GM18868 (cell line): ENCODE data around the gene PPHLN1.
"Not testable (repeated sequence)": the region's sequence is repeated elsewhere in the genome, so short reads cannot be mapped to it uniquely, and the experiment has no call there.

ENCODE experiments used
- ATAC-seq: cut with Tn5 transposase; IDR thresholded peaks from one replicate; pipeline ENCODE4 v1.9.1; 2021; ENCODE audit warnings: mild to moderate bottlenecking, moderate library complexity; ENCODE audit not compliant: unreplicated experiment

The PPHLN1 gene

GRCh38 chr12:42320796-42321195 lies 5.2 kb upstream of the PPHLN1 start:
- ATAC-seq: no peak

DNA sequence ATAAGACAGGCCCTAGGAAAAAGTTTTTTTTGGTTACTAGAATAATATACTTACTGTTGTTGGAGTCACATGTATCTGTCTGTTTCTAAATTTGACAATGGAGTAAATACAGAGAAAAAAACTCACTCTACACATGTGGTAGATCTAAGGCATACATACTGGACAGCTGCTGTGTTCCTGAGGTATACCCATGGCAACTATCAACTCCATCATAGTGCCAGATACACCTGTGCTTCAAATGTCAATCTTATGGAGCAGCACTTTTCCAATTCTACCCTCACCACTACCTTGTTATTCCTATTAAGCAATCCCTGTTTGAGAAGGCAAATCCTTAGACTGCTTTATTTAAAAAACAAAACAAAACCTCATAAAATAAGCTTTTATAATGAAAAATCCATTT lies 3.4 kb upstream of the PPHLN1 start:
- no peak for ATAC-seq

DNA sequence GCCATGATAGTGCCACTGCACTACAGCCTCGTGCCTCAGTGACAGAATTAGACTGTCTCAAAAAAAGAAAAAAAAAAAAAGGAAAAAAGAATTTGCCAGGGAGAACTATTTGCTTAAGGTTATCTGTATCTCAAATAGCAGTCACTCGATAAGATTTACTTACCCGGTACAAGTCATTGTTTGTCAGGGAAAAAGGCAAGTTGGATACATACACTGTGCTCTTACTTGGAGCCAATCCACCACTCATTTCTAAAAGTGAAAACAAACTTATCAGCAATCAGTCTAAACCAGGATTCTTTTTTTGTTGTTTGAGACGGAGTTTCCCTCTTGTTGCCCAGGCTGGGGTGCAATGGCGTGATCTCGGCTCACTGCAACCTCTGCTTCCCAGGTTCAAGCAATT lies 2.1 kb upstream of the PPHLN1 start:
- ATAC-seq: no peak

DNA sequence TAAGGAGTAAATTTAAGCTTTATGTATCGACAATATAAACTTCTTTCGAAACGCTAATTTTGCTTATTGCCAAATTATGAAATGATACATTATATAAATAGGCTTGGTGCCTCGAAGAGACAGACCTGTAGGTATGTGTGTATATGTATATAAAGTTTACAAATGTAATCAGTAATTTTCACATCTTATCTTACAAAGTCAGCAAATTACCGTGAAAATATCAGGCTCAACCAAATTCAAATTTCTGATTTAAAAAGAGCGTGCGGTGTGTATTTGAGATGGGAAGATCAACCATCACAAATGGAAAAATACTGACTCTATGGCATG lies 678 bp upstream of the PPHLN1 start:
- ATAC-seq: no peak

GRCh38 chr12:42326541-42327226 lies 717 bp downstream of the PPHLN1 start:
- ATAC-seq: peak; percentile 19

DNA sequence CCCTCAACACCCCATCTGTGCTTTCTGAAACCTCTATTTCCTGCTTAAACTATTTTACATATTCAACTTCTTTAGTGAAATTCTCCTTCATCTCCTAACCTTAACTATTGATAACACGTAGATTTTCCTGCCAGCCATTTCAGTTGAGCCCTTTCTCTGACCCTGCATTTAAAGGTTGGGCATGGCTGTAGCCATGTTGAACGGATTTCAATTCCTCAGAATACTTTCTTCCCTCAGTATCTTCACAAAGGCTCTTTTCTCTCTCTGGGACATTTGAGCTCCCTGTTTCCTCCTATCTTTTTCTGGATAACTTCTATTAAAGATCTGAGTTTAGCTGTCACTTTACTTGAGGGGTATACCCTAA lies 1.2 kb downstream of the PPHLN1 start:
- ATAC-seq: no peak

DNA sequence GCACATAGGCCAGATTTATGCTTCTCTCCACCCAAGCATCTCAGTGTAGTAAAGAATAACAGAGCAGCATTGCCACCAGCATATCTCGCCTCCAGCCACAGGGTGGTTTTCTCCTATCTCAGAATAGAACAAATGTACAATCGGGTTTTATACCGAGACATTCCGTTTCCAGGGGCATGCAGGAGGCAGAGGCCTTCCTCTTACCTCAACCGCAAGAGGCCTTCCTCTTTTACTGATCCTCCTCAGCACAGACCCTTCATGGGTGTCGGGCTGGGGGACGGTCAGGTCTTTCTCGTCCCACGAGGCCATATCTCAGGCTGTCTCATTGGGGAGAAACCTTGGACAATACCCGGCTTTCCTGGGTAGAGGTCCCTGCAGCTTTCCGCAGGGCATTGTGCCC lies 4.1 kb downstream of the PPHLN1 start:
- not testable (repeated sequence) for ATAC-seq

GRCh38 chr12:42332301-42333285 lies 6.6 kb downstream of the PPHLN1 start:
- peak; percentile 84 for ATAC-seq

DNA sequence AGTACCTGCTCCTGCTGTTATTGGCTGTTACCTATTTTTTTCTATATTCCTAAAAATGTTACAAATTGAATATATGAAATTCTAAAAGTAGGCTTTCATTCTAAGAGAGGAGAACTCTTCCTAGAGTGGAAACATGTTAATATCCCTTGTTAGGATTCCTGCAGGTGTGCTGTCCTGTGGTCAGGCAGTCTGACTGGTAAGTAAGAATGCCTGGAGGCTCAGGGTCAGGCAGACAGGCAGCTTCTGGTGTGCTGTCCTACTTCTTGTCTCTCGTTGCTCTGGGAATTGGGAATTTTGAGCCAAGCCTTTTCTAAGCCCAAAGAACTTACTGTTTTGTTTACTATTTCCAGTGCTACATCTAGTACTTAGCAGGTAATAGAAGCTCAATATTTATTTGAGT lies 10.3 kb downstream of the PPHLN1 start:
- ATAC-seq: no peak

- ATAC-seq: no peak
These were observed 12.3 kb downstream of the PPHLN1 start for GRCh38 chr12:42338280-42338679.

DNA sequence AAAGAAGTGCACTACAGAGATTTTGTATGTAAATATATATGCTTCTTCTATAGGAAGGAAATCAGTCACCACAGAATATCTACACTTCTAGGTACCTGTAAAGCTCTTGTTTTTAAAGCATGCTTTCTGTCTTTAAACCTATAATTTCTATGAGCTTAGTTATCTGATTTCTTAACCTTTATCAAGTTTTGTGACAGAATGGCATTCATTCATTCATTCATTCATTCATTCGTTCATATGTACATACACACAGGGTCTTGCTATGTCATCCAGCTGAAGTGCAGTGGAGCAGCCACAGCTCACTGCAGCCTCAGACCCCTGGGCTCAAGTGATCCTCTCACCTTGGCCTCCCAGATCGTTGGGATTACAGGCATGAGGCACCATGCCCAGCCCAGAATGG lies 16.1 kb downstream of the PPHLN1 start:
- ATAC-seq: no peak

- no peak for ATAC-seq
These were observed 17.8 kb downstream of the PPHLN1 start for GRCh38 chr12:42343721-42344120.

DNA sequence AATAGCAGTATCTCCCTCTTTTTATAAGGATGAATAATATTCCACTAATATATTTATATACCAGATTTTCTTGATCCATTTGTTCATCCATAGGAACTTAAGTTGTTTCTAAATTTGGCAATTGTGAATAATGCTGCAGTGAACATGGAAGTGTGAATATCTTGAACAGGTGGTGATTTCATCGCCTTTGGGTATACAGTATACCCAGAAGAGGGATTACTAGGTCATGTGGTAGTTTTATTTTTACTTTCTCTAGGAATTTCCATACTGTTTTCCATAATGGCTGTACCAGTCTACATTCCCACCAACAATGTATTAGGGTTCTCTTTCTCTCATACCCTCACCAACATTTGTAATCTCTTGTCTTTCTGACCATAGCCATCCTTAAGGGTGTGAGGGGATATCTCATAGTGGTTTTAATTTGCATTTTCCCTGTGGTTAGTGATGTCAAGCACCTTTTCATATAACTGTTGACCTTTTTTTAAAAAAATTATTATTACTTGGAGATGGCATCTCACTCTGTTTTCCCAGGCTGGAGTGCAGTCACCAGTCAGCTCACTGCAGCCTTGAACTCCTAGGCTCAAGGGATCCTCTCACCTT lies 20.5 kb downstream of the PPHLN1 start:
- no peak for ATAC-seq

GRCh38 chr12:42349119-42350020 lies 23.4 kb downstream of the PPHLN1 start:
- ATAC-seq: not testable (repeated sequence)

- not testable (repeated sequence) for ATAC-seq
These were observed 24.0 kb downstream of the PPHLN1 start for GRCh38 chr12:42350021-42350407.

DNA sequence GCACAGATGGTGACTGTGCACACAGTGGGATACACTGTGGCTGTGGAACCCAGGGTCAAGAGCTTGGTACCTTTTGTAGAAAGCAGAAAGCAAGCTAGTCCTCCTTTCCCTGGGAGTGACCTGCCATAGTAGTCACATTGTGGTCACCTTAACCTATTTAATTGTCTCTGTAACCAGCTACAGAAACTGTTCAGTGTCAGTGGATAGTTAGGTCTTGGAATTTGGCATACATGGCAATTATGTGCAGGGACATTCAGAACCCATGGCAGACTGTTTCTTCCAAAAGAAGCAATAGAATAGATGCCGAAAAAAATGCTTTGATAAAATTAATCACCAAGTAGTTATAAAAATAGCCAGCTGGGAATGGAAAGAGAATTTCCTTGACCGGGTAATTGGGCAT lies 30.4 kb downstream of the PPHLN1 start:
- ATAC-seq: no peak

DNA sequence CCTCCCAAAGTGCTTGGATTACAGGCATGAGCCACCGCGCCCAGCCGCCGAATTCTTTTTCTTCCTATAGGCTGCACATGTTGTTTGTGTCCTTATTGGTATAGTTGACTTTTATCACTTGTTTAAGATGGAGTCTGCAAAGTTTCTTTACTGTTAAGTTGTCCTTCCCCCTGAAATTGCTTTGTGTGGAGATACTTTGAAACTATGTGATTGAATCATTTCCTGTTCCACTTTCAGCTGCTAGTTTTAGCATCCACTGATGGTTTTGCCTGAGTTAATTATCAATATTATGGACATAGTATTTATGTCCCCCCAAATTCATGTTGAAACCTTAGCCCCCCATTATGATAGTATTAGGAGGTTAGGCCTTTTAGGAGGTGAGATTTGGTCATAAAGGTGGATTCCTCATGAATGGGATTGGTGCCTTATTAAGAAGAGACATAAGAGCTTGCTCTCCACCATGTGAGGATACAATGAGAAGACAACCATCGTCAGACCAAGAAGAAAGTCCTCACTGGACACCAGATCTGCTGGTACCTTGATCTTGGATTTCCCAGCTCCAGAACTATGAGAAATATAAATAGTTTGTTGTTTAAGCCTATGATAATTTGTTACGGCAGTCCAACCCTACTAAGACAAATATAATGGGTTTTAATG lies 34.9 kb downstream of the PPHLN1 start:
- ATAC-seq: no peak

DNA sequence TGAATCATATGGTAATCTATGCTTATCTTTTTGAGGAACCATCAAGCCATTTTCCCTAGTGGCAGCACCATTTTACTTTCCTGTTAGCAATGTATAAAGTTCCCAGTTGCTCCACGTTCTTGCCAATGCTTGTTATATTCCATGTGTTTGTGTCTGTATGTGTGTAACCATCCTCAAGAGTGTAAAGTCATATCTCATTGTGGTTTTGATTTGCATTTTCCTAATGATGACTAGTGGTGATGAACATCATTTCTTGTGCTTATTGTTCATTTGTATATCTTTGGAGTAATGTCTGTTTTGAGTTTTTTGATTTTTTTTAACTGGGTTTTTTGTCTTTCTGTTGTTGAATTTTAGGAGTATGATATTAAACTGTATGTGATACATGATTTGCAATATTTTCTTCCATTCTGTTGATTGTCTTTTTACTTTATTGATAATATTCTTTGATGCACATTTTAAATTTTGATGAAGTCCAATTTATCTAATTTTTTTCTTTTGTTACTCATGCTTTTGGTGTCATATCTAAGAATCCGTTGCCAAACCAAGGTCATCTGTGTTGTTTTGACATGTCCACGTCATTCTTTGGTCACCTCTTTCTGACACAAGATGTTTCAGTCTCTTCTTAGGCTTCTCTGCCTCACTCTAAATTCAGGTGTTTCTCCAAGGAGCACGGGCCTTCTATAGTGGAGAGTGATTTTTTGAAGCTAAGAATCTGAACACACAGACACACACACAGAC lies 36.1 kb downstream of the PPHLN1 start:
- ATAC-seq: no peak

- no peak for ATAC-seq
These were observed 36.8 kb downstream of the PPHLN1 start for GRCh38 chr12:42362647-42363260.
